Activated CD4-positive, alpha-beta T cell treated with anti-CD3 and anti-CD28 coated beads, Interleukin-2, Interleukin-4, amounts not matched to agents 100 ng/mL and 50 ng/mL, durations not matched to agents 16 hours and 8 hours (primary cell): ENCODE measurements around the gene BSPRY.
"Not testable (repeated sequence)": the region's sequence is repeated elsewhere in the genome, so short reads cannot be mapped to it uniquely, and the experiment has no call there.

Source experiments
- DNase-seq: peaks from one replicate; pipeline ENCODE4 v3.0.0-alpha.2; 2020; ENCODE audit warnings: low spot score

Gene BSPRY

GRCh38 chr9:113341712-113342410, 7.5 kb upstream of the BSPRY start:
- DNase-seq = peak; percentile 31

- no peak for DNase-seq
These were observed 5.6 kb upstream of the BSPRY start for GRCh38 chr9:113343732-113344231.

GRCh38 chr9:113345190-113345589, 4.2 kb upstream of the BSPRY start:
- no peak for DNase-seq

GRCh38 chr9:113345671-113346070, 3.7 kb upstream of the BSPRY start:
- no peak for DNase-seq

GRCh38 chr9:113348437-113348836, 904 bp upstream of the BSPRY start:
- DNase-seq = no peak

- no peak for DNase-seq
These were observed 286 bp upstream of the BSPRY start for GRCh38 chr9:113349066-113349444.

GRCh38 chr9:113350107-113350661, 843 bp downstream of the BSPRY start:
- peak; percentile 32 for DNase-seq

- peak; percentile 70 for DNase-seq
These were observed 1.6 kb downstream of the BSPRY start for GRCh38 chr9:113350937-113351336.

GRCh38 chr9:113352006-113352405, 2.7 kb downstream of the BSPRY start:
- DNase-seq = no peak

GRCh38 chr9:113352411-113352810, 3.1 kb downstream of the BSPRY start:
- no peak for DNase-seq

GRCh38 chr9:113355040-113355596, 5.8 kb downstream of the BSPRY start:
- DNase-seq = no peak

GRCh38 chr9:113356686-113357292, 7.4 kb downstream of the BSPRY start:
- DNase-seq = no peak

GRCh38 chr9:113359385-113359784, 10.0 kb downstream of the BSPRY start:
- no peak for DNase-seq

GRCh38 chr9:113360242-113360842, 11.0 kb downstream of the BSPRY start:
- DNase-seq = no peak

- no peak for DNase-seq
These were observed 12.1 kb downstream of the BSPRY start for GRCh38 chr9:113361304-113362018.

GRCh38 chr9:113363336-113363735, 14.0 kb downstream of the BSPRY start:
- no peak for DNase-seq

- DNase-seq = no peak
These were observed 15.6 kb downstream of the BSPRY start for GRCh38 chr9:113364951-113365350.

GRCh38 chr9:113365652-113366051, 16.3 kb downstream of the BSPRY start:
- not testable (repeated sequence) for DNase-seq

- DNase-seq = no peak
These were observed 19.1 kb downstream of the BSPRY start for GRCh38 chr9:113368348-113368981.

GRCh38 chr9:113368982-113369854, 19.9 kb downstream of the BSPRY start:
- DNase-seq = no peak

- no peak for DNase-seq
These were observed 20.5 kb downstream of the BSPRY start for GRCh38 chr9:113369855-113370140.
